ENCODE results near the gene NDUFA6.
"Not testable (repeated sequence)": the region's sequence is repeated elsewhere in the genome, so short reads cannot be mapped to it uniquely, and the experiment has no call there.

NDUFA6 gene

DNA sequence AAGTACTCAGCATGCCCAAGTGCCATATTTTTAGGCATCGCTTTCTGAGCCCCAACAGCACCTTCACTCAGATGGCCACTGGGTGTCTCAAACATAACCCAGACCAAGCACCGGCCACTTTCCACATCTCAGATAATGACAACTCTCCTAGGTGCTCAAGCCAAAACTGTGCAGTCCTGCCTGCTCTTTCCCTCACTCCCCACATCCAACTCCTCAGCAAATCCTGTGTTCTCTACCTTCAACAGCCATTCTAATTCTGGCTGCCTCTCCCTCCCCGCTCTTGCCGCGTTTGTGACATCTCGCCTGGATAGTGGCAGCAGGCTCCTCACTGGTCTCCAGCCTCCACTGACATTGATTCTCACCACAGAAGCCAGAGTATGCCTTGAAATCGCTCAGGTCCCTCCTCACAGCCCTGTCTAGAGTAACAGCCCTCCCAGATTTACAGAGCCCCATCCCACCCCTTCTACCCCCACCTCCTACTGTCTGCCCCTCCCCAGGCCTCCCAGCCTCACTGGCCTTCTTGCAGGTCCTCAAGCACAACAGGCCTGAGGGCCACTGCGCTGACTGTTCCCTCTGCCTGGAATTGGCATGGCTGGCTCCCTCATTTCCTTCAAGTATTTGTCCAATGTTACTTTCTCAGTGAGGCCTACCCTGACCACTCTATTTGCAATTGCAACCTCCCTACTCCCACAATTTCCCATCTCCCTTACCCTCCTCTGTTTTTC is 17.8 kb downstream of the NDUFA6 start:
- Histone ChIP-seq H3K4me3 (ENCODE audit: low read depth, low read length, poor library complexity, severe bottlenecking) (no peak overlapping the region), H3K9me3 (ENCODE audit: low read length) (no peaks in the 10 kb centered on the region), H3K9ac (ENCODE audit: low read length) (no peak overlapping the region), H3K36me3 (ENCODE audit: insufficient read depth, low read length) (no peaks in the 10 kb centered on the region; the same call in 1 of the 2 replicates), H3K4me1 (ENCODE audit: insufficient read depth, low read length, severe bottlenecking) (peaks cover 18% of the 10 kb centered on the region), H3K4me2 (ENCODE audit: low read length) (no peak overlapping the region), H3K27me3 (ENCODE audit: insufficient read depth, low read length) (no peaks in the 10 kb centered on the region), H3F3A (ENCODE audit: insufficient read depth, low read length) (no peaks in the 10 kb centered on the region), H2AFZ (ENCODE audit: low read length) (no peak overlapping the region), H3K79me2 (ENCODE audit: insufficient read depth, low read length) (no peaks in the 10 kb centered on the region), H4K20me1 (ENCODE audit: insufficient read depth, low read length) (no peaks in the 10 kb centered on the region), H3K27ac (ENCODE audit: low read depth, low read length, poor library complexity, severe bottlenecking) (no peak overlapping the region), H3K9me2 (ENCODE audit: low read depth, low read length) (no peaks in the 10 kb centered on the region)
- no peak for TF ChIP-seq EZH2 (IDR thresholded peaks at IDR 0.05; ENCODE audit: borderline replicate concordance, low read length)
- TF ChIP-seq, protein P1, sequence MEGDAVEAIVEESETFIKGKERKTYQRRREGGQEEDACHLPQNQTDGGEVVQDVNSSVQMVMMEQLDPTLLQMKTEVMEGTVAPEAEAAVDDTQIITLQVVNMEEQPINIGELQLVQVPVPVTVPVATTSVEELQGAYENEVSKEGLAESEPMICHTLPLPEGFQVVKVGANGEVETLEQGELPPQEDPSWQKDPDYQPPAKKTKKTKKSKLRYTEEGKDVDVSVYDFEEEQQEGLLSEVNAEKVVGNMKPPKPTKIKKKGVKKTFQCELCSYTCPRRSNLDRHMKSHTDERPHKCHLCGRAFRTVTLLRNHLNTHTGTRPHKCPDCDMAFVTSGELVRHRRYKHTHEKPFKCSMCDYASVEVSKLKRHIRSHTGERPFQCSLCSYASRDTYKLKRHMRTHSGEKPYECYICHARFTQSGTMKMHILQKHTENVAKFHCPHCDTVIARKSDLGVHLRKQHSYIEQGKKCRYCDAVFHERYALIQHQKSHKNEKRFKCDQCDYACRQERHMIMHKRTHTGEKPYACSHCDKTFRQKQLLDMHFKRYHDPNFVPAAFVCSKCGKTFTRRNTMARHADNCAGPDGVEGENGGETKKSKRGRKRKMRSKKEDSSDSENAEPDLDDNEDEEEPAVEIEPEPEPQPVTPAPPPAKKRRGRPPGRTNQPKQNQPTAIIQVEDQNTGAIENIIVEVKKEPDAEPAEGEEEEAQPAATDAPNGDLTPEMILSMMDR (IDR thresholded peaks at IDR 0.05; ENCODE audit: low read length), result no peak

DNA sequence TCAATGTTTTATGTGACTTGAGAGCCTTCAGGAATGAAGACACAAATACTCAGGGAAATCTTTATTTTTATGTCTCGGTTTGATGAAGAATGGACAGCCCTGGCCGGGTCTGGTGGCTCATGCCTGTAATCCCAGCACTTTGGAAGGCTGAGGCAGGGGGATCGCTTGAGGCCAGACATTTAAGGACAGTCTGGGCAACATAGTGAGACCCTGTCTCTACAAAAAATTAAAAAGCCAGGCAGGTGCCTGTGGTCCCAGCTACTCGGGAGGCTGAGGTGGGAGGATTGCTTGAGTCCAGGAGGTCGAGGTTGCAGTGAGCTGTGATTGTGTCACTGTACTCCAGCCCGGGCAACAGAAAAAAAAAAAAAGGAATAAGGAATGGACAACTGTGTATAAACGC is 19.1 kb downstream of the NDUFA6 start:
- not testable (repeated sequence) for H4K20me1 ChIP-seq (ENCODE audit: insufficient read depth, low read length); H3K9me2 ChIP-seq (ENCODE audit: low read depth, low read length); H3K36me3 ChIP-seq (ENCODE audit: insufficient read depth, low read length); H3F3A ChIP-seq (ENCODE audit: insufficient read depth, low read length); H2AFZ ChIP-seq (ENCODE audit: low read length); H3K79me2 ChIP-seq (ENCODE audit: insufficient read depth, low read length); H3K9me3 ChIP-seq (ENCODE audit: low read length); H3K27me3 ChIP-seq (ENCODE audit: insufficient read depth, low read length); H3K27ac ChIP-seq (ENCODE audit: low read depth, low read length, poor library complexity, severe bottlenecking)
- Histone ChIP-seq H3K9ac (ENCODE audit: low read length) (peak overlapping the region; percentile 70; the same call in 1 of the 2 replicates), H3K4me1 (ENCODE audit: insufficient read depth, low read length, severe bottlenecking) (peaks cover 18% of the 10 kb centered on the region), H3K4me2 (ENCODE audit: low read length) (peak overlapping the region; percentile 87), H3K4me3 (ENCODE audit: low read depth, low read length, poor library complexity, severe bottlenecking) (peak overlapping the region; percentile 67)

GRCh38 chr22:42070517-42071422 is 19.8 kb downstream of the NDUFA6 start, which contains the start of gene NAGA:
Gene NAGA (minus strand): TSS chr22:42070812. CDS start chr22:42070297, 515 bp downstream.
- no peaks in the 10 kb centered on the region for H3K9me3 ChIP-seq (ENCODE audit: low read length)
- no peaks in the 10 kb centered on the region for H3F3A ChIP-seq (ENCODE audit: insufficient read depth, low read length)
- peak within 1 kb of the TSS; percentile 67 for H3K4me3 ChIP-seq (ENCODE audit: low read depth, low read length, poor library complexity, severe bottlenecking)
- peaks cover 18% of the 10 kb centered on the region for H3K4me1 ChIP-seq (ENCODE audit: insufficient read depth, low read length, severe bottlenecking)
- peaks cover 7% of the 10 kb centered on the region for H3K36me3 ChIP-seq (ENCODE audit: insufficient read depth, low read length)
- peak within 1 kb of the TSS; percentile 38; the same call in 1 of the 2 replicates for H2AFZ ChIP-seq (ENCODE audit: low read length)
- peak within 1 kb of the TSS; percentile 87 for H3K4me2 ChIP-seq (ENCODE audit: low read length)
- H3K9me2 ChIP-seq (ENCODE audit: low read depth, low read length), result no peaks in the 10 kb centered on the region
- TF ChIP-seq, protein P1 (IDR thresholded peaks at IDR 0.05; ENCODE audit: low read length), result no peak
- no peak for TF ChIP-seq EZH2 (IDR thresholded peaks at IDR 0.05; ENCODE audit: borderline replicate concordance, low read length)
- H3K79me2 ChIP-seq (ENCODE audit: insufficient read depth, low read length), result no peaks in the 10 kb centered on the region
- no peaks in the 10 kb centered on the region for H4K20me1 ChIP-seq (ENCODE audit: insufficient read depth, low read length)
- no peaks in the 10 kb centered on the region for H3K27me3 ChIP-seq (ENCODE audit: insufficient read depth, low read length)
- peak within 1 kb of the TSS; percentile 70 for H3K9ac ChIP-seq (ENCODE audit: low read length)
- peak within 1 kb of the TSS; percentile 1 for H3K27ac ChIP-seq (ENCODE audit: low read depth, low read length, poor library complexity, severe bottlenecking)

All from OCI-LY1 (cell line).